MM.1S (cell line): ENCODE measurements around the gene GMPS.

ENCODE experiments used
- DNase-seq: peaks from one replicate; pipeline ENCODE4 v3.0.0-alpha.2; 2015
- H2AFZ ChIP-seq: fragments of 300-600 bp; sonication (generic); 2 replicates; pipeline ENCODE4 v1.6.0; 2016; ENCODE audit warnings: antibody characterized with exemption, low read length
- H3F3A ChIP-seq: fragments of 300-600 bp; sonication (generic); 2 replicates; pipeline ENCODE4 v1.6.1; 2016; ENCODE audit warnings: mild to moderate bottlenecking, antibody characterized with exemption, low read length, moderate library complexity, mixed read lengths; ENCODE audit not compliant: insufficient read depth
- H3K27ac ChIP-seq: fragments of 300-600 bp; sonication (generic); 2 replicates; pipeline ENCODE4 v1.5.1; 2016; ENCODE audit warnings: mild to moderate bottlenecking, low read length
- H3K27me3 ChIP-seq: fragments of 300-600 bp; sonication (generic); replicated peaks from 2 replicates; pipeline ENCODE4 v1.6.0; 2016; ENCODE audit warnings: low read length; ENCODE audit not compliant: insufficient read depth
- H3K36me3 ChIP-seq: fragments of 300-600 bp; sonication (generic); replicated peaks from 2 replicates; pipeline ENCODE4 v1.6.1; 2016; ENCODE audit warnings: mild to moderate bottlenecking, low read length, mixed read lengths; ENCODE audit not compliant: insufficient read depth
- H3K4me1 ChIP-seq: fragments of 300-600 bp; sonication (generic); 2 replicates; pipeline ENCODE4 v1.6.1; 2016; ENCODE audit warnings: low read length, mixed read lengths
- H3K4me2 ChIP-seq: fragments of 300-600 bp; sonication (generic); 2 replicates; pipeline ENCODE4 v1.6.0; 2016; ENCODE audit warnings: low read depth, low read length
- H3K4me3 ChIP-seq: fragments of 300-600 bp; sonication (generic); 2 replicates; pipeline ENCODE4 v1.5.1; 2016; ENCODE audit warnings: low read length, mixed read lengths
- H3K79me2 ChIP-seq: fragments of 300-600 bp; sonication (generic); 2 replicates; pipeline ENCODE4 v1.6.1; 2016; ENCODE audit warnings: mixed run types, low read length, mixed read lengths
- H3K9ac ChIP-seq: fragments of 300-600 bp; sonication (generic); 2 replicates; pipeline ENCODE4 v1.6.1; 2016; ENCODE audit warnings: low read length, mixed read lengths
- H3K9me2 ChIP-seq: fragments of 300-600 bp; sonication (generic); replicated peaks from 2 replicates; pipeline ENCODE4 v1.6.1; 2016; ENCODE audit warnings: mild to moderate bottlenecking, low read length, mixed read lengths; ENCODE audit not compliant: insufficient read depth
- H3K9me3 ChIP-seq: fragments of 300-600 bp; sonication (generic); replicated peaks from 2 replicates; pipeline ENCODE4 v1.6.1; 2016; ENCODE audit warnings: mild to moderate bottlenecking, low read length, mixed read lengths; ENCODE audit not compliant: insufficient read depth
- H4K20me1 ChIP-seq: fragments of 300-600 bp; sonication (generic); 2 replicates; pipeline ENCODE4 v1.6.1; 2016; ENCODE audit warnings: mild to moderate bottlenecking, low read length, moderate library complexity, mixed read lengths; ENCODE audit not compliant: insufficient read depth
- EZH2 ChIP-seq: fragments of 300-600 bp; sonication (generic); optimal IDR thresholded peaks from 2 replicates; pipeline ENCODE3; 2017; ENCODE audit warnings: low read depth, mild to moderate bottlenecking, antibody characterized with exemption, low read length, mixed read lengths
- EZH2phosphoT487 ChIP-seq: fragments of 300-600 bp; sonication (generic); IDR thresholded peaks from 2 replicates; pipeline ENCODE4 v1.6.1; 2018; ENCODE audit warnings: antibody characterized with exemption, low read length
- TF ChIP-seq, protein P1 (sequence below): fragments of 300-600 bp; sonication (generic); IDR thresholded peaks from 2 replicates; pipeline ENCODE4 v1.5.1; 2016; ENCODE audit warnings: antibody characterized with exemption, low read length, mixed read lengths

GMPS gene

DNA sequence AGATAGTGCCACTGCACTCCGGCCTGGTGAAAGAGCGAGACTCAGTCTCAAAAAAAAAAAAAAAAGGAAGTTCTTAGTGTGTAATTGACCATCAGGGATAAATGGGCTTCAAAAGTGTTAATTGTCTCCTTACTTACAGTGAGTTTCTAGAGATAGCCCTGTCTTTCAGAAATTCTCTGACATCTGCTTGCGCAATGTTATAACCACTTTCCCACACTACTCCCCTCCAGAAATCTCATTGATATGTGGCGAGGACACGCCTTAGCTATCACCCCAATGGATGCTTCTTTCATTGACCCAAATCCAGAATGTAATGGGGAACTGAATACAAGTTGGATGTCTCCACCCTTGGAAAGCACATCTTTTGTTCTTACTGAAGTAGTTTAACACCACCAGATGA, 70.9 kb downstream of the GMPS start:
- TF ChIP-seq EZH2phosphoT487 (no peak), EZH2 (no peak)
- TF ChIP-seq, protein P1, sequence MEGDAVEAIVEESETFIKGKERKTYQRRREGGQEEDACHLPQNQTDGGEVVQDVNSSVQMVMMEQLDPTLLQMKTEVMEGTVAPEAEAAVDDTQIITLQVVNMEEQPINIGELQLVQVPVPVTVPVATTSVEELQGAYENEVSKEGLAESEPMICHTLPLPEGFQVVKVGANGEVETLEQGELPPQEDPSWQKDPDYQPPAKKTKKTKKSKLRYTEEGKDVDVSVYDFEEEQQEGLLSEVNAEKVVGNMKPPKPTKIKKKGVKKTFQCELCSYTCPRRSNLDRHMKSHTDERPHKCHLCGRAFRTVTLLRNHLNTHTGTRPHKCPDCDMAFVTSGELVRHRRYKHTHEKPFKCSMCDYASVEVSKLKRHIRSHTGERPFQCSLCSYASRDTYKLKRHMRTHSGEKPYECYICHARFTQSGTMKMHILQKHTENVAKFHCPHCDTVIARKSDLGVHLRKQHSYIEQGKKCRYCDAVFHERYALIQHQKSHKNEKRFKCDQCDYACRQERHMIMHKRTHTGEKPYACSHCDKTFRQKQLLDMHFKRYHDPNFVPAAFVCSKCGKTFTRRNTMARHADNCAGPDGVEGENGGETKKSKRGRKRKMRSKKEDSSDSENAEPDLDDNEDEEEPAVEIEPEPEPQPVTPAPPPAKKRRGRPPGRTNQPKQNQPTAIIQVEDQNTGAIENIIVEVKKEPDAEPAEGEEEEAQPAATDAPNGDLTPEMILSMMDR: no peak
- Histone ChIP-seq H2AFZ (no peak overlapping the region), H3K9me2 (no peaks in the 10 kb centered on the region), H3K27me3 (no peaks in the 10 kb centered on the region), H3K4me3 (no peak overlapping the region), H3F3A (no peaks in the 10 kb centered on the region), H3K27ac (no peak overlapping the region), H3K9ac (no peak overlapping the region), H4K20me1 (no peaks in the 10 kb centered on the region), H3K36me3 (0 out of 2 replicates have a peak, but pooled peaks cover 14% of the 10 kb centered on the region), H3K4me1 (no peaks in the 10 kb centered on the region), H3K9me3 (no peaks in the 10 kb centered on the region), H3K4me2 (no peak overlapping the region), H3K79me2 (no peaks in the 10 kb centered on the region)
- no peak for DNase-seq

GRCh38 chr3:155944081-155944480, 73.6 kb downstream of the GMPS start:
- Histone ChIP-seq H3K27me3 (no peaks in the 10 kb centered on the region), H3K4me3 (no peak overlapping the region), H3K4me1 (no peaks in the 10 kb centered on the region), H3K27ac (no peak overlapping the region), H3K9ac (no peak overlapping the region), H3K4me2 (no peak overlapping the region), H3K79me2 (no peaks in the 10 kb centered on the region), H2AFZ (no peak overlapping the region), H4K20me1 (no peaks in the 10 kb centered on the region), H3K36me3 (no peaks in the 10 kb centered on the region), H3K9me3 (no peaks in the 10 kb centered on the region), H3K9me2 (no peaks in the 10 kb centered on the region), H3F3A (no peaks in the 10 kb centered on the region)
- DNase-seq: no peak
- TF ChIP-seq EZH2phosphoT487: no peak
- TF ChIP-seq, protein P1: no peak
- no peak for TF ChIP-seq EZH2

DNA sequence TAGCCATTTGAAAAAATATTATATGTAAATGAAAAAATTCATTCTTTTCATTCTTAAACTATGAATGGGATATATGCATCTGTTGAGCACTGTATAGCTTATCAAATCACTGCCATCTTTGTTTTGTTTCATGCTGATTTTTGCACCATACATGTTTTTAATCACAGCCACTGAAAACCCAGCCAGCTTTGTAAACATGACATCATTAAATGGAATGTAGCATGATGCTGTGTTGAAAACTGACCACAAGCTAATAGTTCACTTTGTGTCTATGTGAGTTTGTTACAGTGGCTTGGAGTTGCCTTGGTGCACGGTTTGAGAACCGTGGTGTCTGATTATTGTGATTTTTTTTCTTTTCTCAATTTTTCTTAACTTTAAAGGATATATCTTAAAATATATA, 75.7 kb downstream of the GMPS start:
- H3K27ac ChIP-seq: no peak overlapping the region

More for the DNA sequence above, 75.7 kb downstream of the GMPS start:
- no peaks in the 10 kb centered on the region for H3K4me1 ChIP-seq
- H3K9me3 ChIP-seq: no peaks in the 10 kb centered on the region
- no peak overlapping the region for H3K4me2 ChIP-seq
- H3K27me3 ChIP-seq: no peaks in the 10 kb centered on the region
- TF ChIP-seq EZH2phosphoT487 (no peak), EZH2 (no peak)
- TF ChIP-seq, protein P1: no peak
- no peaks in the 10 kb centered on the region for H3F3A ChIP-seq
- H2AFZ ChIP-seq: no peak overlapping the region
- no peak overlapping the region for H3K9ac ChIP-seq
- no peak for DNase-seq
- H3K4me3 ChIP-seq: no peak overlapping the region
- H3K79me2 ChIP-seq: no peaks in the 10 kb centered on the region
- no peaks in the 10 kb centered on the region for H4K20me1 ChIP-seq
- no peaks in the 10 kb centered on the region for H3K9me2 ChIP-seq
- H3K36me3 ChIP-seq: no peaks in the 10 kb centered on the region
